Right lobe of liver (tissue), 4 donors: Measurements from ENCODE around the gene FAAP20.

ENCODE experiments used
- CTCF ChIP-seq, 4 donors: fragments of 200-600 bp in 3 of 4; fragments of 450-650 bp in 1 of 4; IDR thresholded peaks; one replicate each; pipeline versions ENCODE4 v1.5.1 to v1.8.0; 2016 to 2022; ENCODE audit warnings: antibody characterized with exemption in 4 of 4, mild to moderate bottlenecking in 2 of 4
- POLR2A ChIP-seq: fragments of 450-650 bp; IDR thresholded peaks from one replicate; pipeline ENCODE4 v1.6.1; 2017; ENCODE audit warnings: antibody characterized with exemption, mild to moderate bottlenecking
- donor health status: DM: no; HTN: no; CAD: no.
- donor health status: DM: no; HTN: no; CAD: no.
- donor health status: DM: no; HTN: yes; CAD: no.

DNA sequence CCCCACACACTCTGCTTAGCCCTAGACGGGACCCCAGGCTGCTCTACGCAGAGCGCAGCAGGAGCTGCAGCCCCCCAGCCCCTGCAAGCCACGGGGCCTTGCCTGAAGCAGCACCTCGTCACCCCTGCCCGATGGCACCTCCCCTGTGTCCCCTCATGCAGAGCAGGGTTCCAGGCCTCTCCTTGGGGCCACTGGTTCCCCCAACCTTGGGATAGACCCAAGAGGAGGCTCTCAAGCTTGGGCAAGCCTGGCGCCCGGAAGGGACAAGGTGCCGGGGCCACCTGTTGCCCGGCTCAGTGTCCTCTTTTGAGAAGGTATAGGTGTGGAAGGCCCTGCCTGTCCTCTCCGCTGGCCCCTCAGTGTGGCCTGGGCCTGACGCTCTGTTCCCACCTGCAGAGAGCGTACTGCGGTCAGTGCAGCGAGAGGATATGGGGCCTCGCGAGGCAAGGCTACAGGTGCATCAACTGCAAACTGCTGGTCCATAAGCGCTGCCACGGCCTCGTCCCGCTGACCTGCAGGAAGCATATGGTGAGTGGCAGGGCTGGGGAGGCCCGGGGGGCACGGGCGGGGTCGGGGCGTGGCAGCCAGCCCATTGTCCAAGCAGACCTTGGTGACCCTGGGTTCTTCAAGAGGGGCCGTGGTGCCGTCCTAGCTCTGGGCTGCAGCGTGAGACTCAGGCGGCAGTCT is 50.6 kb downstream of the FAAP20 start:
- TF ChIP-seq CTCF (IDR thresholded peaks at IDR 0.05) = no peak
- no peak for TF ChIP-seq POLR2A
